ENCODE data around the gene TIMP2.
"Not testable (repeated sequence)": the region's sequence is repeated elsewhere in the genome, so short reads cannot be mapped to it uniquely, and the experiment has no call there.

TIMP2 gene

GRCh38 chr17:78902231-78902630, 23.0 kb downstream of the TIMP2 start:
- DNase-seq, result not testable (repeated sequence)

- no peak for DNase-seq
Observed at GRCh38 chr17:78901806-78902205, 23.4 kb downstream of the TIMP2 start.

- DNase-seq, result no peak
Observed at GRCh38 chr17:78900816-78901215, 24.4 kb downstream of the TIMP2 start.

- DNase-seq, result no peak
Observed at GRCh38 chr17:78899361-78900260, 25.6 kb downstream of the TIMP2 start.

- DNase-seq, result no peak
Observed at GRCh38 chr17:78898947-78899346, 26.2 kb downstream of the TIMP2 start.

- DNase-seq, result no peak
Observed at GRCh38 chr17:78898075-78898836, 26.9 kb downstream of the TIMP2 start.

- DNase-seq, result no peak
Observed at GRCh38 chr17:78897664-78898047, 27.5 kb downstream of the TIMP2 start.

- DNase-seq, result no peak
Observed at GRCh38 chr17:78896834-78897663, 28.1 kb downstream of the TIMP2 start.

GRCh38 chr17:78896091-78896833, 28.9 kb downstream of the TIMP2 start:
- DNase-seq, result no peak

GRCh38 chr17:78895322-78895721, 29.9 kb downstream of the TIMP2 start:
- no peak for DNase-seq

- DNase-seq, result no peak
Observed at GRCh38 chr17:78893684-78894083, 31.5 kb downstream of the TIMP2 start.

GRCh38 chr17:78892936-78893379, 32.2 kb downstream of the TIMP2 start:
- no peak for DNase-seq

GRCh38 chr17:78892520-78892919, 32.7 kb downstream of the TIMP2 start:
- no peak for DNase-seq

- DNase-seq, result no peak
Observed at GRCh38 chr17:78892062-78892456, 33.1 kb downstream of the TIMP2 start.

- DNase-seq, result no peak
Observed at GRCh38 chr17:78891406-78892061, 33.7 kb downstream of the TIMP2 start.

- no peak for DNase-seq
Observed at GRCh38 chr17:78890498-78890897, 34.7 kb downstream of the TIMP2 start.

GRCh38 chr17:78890096-78890495, 35.1 kb downstream of the TIMP2 start:
- DNase-seq, result not testable (repeated sequence)

GRCh38 chr17:78889531-78889930, 35.7 kb downstream of the TIMP2 start:
- DNase-seq, result no peak

GRCh38 chr17:78888941-78889518, 36.2 kb downstream of the TIMP2 start:
- DNase-seq, result no peak

- DNase-seq, result no peak
Observed at GRCh38 chr17:78886954-78887353, 38.2 kb downstream of the TIMP2 start.

GRCh38 chr17:78885956-78886355, 39.2 kb downstream of the TIMP2 start:
- DNase-seq, result no peak

Data from NCI-H1436 treated with DMSO at 0.1 percent for 48 hours (cell line).